GM10248 (cell line): Measurements from ENCODE around the gene PDZRN4.

ENCODE experiments used
- CTCF ChIA-PET: fragments of 300-600 bp; sonication (Branson Sonifier 250); formaldehyde crosslinking; extraction: SDS; loops from one replicate; lab custom pipeline; 2021; ENCODE audit warnings: antibody characterized with exemption; lab: Yijun Ruan, JAX
- POLR2A ChIA-PET: fragments of 350-650 bp; sonication (Branson Sonifier 250); formaldehyde crosslinking; extraction: SDS; loops from one replicate; lab custom pipeline; 2020; ENCODE audit warnings: antibody characterized with exemption; lab: Yijun Ruan, JAX
- DNase-seq: peaks from one replicate; pipeline ENCODE4 v3.0.0; 2012; ENCODE audit errors: extremely low spot score
- TF ChIP-seq, protein P1 (sequence below): IDR thresholded peaks from 2 replicates; pipeline ENCODE4 v1.5.1; 2012; ENCODE audit warnings: mild to moderate bottlenecking, low read depth; ENCODE audit errors: extremely low read depth, missing control alignments, control extremely low read depth

The PDZRN4 gene

DNA sequence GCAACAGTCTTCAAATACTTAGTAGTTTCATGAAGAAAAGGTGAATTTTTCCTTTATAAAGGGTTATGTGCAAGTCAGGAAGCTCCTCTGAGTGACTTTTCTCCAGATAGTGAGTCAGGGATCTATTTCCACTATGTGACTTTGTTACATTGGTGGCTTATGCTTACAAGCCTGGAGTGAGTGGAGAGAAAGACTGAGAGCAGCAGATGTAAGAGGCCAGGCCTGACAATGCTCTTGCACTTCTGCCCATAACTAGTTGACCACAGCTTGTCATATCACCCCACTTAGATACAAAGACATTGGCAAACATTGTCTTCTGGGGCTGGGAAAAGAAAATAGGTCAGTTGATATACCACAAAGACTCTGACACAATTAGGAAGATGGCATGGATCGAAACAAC is 236.5 kb downstream of the PDZRN4 start:
- ChIA-PET POLR2A (no interaction called here), CTCF (interaction anchor here (1.5 to 2.4 kb wide), 2 partner anchors 8 to 12 kb away, joined by 3 to 6 read pairs; no protein-coding TSS in a partner anchor)
- no peak for DNase-seq
- TF ChIP-seq, protein P1, sequence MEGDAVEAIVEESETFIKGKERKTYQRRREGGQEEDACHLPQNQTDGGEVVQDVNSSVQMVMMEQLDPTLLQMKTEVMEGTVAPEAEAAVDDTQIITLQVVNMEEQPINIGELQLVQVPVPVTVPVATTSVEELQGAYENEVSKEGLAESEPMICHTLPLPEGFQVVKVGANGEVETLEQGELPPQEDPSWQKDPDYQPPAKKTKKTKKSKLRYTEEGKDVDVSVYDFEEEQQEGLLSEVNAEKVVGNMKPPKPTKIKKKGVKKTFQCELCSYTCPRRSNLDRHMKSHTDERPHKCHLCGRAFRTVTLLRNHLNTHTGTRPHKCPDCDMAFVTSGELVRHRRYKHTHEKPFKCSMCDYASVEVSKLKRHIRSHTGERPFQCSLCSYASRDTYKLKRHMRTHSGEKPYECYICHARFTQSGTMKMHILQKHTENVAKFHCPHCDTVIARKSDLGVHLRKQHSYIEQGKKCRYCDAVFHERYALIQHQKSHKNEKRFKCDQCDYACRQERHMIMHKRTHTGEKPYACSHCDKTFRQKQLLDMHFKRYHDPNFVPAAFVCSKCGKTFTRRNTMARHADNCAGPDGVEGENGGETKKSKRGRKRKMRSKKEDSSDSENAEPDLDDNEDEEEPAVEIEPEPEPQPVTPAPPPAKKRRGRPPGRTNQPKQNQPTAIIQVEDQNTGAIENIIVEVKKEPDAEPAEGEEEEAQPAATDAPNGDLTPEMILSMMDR = no peak

DNA sequence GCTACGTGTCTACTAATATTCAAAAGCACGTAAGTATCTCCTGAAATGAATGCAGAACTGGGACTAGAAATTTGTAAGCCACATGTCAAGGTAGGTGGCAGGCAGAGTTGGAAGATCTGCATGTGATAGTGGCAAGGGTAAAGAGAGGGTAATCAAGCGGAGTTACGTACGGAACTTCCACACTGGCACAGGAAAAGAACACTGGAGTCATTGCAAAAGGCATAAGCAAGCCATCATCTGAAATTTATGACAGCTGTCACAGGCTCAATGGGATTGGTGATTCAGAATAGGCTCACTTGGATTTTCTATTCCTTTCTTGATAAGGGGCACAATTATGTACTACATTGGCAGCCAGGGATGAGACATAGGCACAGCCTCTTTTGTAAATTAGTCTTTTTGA is 245.3 kb downstream of the PDZRN4 start:
- TF ChIP-seq, protein P1 = no peak
- ChIA-PET POLR2A (no interaction called here), CTCF (interaction anchor here (0.7 to 0.9 kb wide), 3 partner anchors 10 to 14 kb away, joined by 3 read pairs; no protein-coding TSS in a partner anchor)
- no peak for DNase-seq

DNA sequence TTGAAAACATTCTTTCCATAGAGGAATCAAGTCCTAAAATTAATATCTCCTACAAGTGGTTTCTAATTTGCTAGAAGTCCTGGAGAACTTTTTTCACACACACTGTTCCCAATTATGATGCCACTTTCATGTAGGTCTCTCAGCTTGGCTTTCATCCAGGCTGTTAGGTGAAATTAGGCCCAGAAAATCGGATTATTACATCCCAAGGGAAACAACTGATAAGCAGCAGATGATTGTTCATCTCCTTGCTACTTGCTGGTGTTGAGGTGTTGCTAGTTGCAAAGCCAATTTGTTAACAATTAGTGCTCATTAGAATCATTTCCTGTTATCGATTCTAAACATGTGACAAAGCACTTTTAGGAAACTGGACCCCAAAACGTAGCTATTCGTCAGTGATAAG is 248.0 kb downstream of the PDZRN4 start:
- POLR2A ChIA-PET = no interaction called here
- CTCF ChIA-PET = interaction anchor here (1.5 to 1.8 kb wide), 2 partner anchors 10 to 24 kb away, joined by 4 to 6 read pairs; no protein-coding TSS in a partner anchor
- DNase-seq = no peak
- TF ChIP-seq, protein P1 = no peak

DNA sequence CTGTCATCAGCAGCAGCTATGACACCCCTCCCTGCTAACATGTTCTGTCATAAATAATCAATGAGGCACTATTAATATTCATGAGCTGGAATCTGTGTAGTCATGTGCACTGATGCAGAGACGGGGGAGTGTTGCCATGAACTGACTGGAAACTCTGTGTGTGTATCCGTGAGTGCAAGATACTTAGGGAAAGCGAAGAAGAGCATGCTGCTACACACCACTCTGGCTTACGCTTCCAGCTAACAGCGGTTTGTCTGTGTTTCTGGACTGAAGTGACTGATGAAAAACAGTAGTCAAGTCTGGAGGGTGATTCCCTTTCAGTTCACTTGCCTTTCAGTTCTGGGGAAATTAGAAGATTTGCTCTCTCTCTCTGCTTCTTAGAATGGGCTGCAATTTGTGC is 249.4 kb downstream of the PDZRN4 start:
- ChIA-PET POLR2A (no interaction called here), CTCF (interaction anchor here (1.5 to 1.8 kb wide), 2 partner anchors 12 to 22 kb away, joined by 4 to 6 read pairs; no protein-coding TSS in a partner anchor)
- no peak for DNase-seq
- TF ChIP-seq, protein P1 = no peak

DNA sequence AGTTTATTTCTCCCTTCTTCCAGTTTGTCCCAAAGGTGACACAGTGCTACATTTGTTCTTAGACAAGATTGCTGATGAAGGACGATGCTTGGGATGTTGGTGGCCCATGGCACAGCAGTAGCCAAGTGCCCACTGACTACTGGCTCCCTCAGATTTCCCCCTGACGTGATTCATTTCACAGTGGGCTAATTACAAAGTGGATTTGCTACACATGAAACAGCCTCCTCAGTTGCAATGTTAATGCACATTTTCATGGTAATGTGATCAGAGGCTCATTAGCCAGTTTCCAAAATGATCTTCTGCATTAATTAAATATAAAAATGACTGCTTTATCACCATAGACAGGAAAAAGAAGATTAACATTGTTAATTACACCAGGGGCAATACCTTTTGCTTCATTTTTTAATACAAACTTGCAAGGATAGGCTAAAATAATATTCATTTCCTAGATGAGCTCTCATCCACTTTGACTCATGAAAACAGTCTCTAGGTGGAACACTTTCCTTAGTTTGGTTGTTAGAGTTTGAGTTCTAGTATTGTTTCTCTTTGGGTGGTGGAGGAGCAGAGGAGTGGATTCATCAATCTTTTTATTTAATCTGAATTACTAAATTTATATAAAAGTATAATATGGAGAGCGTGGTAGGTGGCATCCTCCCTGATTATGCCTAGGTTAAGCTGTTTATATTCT is 250.9 kb downstream of the PDZRN4 start:
- DNase-seq = no peak
- ChIA-PET POLR2A (no interaction called here), CTCF (interaction anchor here (1.2 kb wide), 1 partner anchor 252 kb away, joined by 3 read pairs; no protein-coding TSS in a partner anchor)
- TF ChIP-seq, protein P1 = no peak

DNA sequence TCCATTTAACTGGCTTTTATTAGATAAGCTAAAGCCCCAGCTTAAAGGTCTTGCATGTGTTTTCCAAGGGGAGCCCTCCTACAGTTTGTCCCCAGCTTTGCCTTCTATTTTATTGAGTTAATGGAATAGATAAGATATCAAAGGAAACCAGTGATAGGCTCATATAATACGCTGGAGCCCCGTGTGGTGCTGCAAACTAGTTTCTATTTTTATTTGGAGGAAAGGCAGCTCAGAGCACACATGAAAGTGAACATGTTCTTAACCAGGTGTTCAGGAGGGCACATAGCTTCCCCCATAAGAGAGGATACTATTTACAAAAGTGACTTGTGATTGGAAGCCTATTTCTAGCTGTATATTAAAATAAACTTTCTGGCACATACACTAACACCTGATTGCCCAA is 251.7 kb downstream of the PDZRN4 start:
- CTCF ChIA-PET = interaction anchor here (0.8 kb wide), 1 partner anchor 13 kb away, joined by 4 read pairs; no protein-coding TSS in a partner anchor
- TF ChIP-seq, protein P1 = no peak
- no peak for DNase-seq
- POLR2A ChIA-PET = no interaction called here
